AG04450 (cell line): ENCODE data around the gene DHRS12. TPM values are rescaled to one million over a fixed set of nuclear protein-coding genes. Genes with fewer than 3 reads are reported as not detected.

Source experiments
- CTCF ChIA-PET: fragments of 300-600, 350-600 bp; formaldehyde crosslinking; extraction: SDS; loops from one replicate; lab custom pipeline; 2022; ENCODE audit warnings: antibody characterized with exemption, inconsistent platforms; lab: Charles Lee
- POLR2A ChIA-PET: fragments of 350-600 bp; formaldehyde crosslinking; extraction: SDS; loops from one replicate; lab custom pipeline; 2021; ENCODE audit warnings: antibody characterized with exemption, inconsistent platforms; lab: Yijun Ruan, JAX
- DNase-seq: peaks from one replicate; pipeline ENCODE4 v3.0.0-alpha.2; 2011; ENCODE audit warnings: low read depth, low spot score
- H3K27ac ChIP-seq: one replicate; pipeline ENCODE4 v1.5.1; 2012; ENCODE audit warnings: low read depth, low read length, control low read depth
- H3K27me3 ChIP-seq: one replicate; pipeline ENCODE4 v1.6.0; 2012; ENCODE audit warnings: low read length; ENCODE audit not compliant: control insufficient read depth, insufficient read depth
- H3K4me3 ChIP-seq: 2 replicates; pipeline ENCODE4 v1.5.1; 2011; ENCODE audit warnings: mild to moderate bottlenecking, low read depth, low read length, control low read depth
- H3K9me3 ChIP-seq: 2 replicates; pipeline ENCODE4 v1.5.1; 2012; ENCODE audit warnings: low read length; ENCODE audit not compliant: control insufficient read depth, insufficient read depth
- CTCF ChIP-seq: IDR thresholded peaks from 2 replicates; pipeline ENCODE4 v1.5.1; 2011; ENCODE audit warnings: low read depth, low read length, control low read depth, inconsistent platforms
- polyA plus RNA-seq: library from polyadenylated mRNA; depleted of rRNA; stranded (reverse); fragments of >200 nt; gene quantifications from 2 replicates; pipeline ENCODE4 v1.2.3, GENCODE V29; 2011; rRNA removed

The DHRS12 gene
- polyA plus RNA-seq, 1 experiment: 3.7 TPM

GRCh38 chr13:51724721-51725120 is 79.2 kb downstream of the DHRS12 start:
- no peaks in the 10 kb centered on the region for H3K9me3 ChIP-seq
- H3K27ac ChIP-seq: no peak overlapping the region
- no peaks in the 10 kb centered on the region for H3K27me3 ChIP-seq
- ChIA-PET POLR2A (interaction anchor here (0.7 to 1.0 kb wide), 2 partner anchors 271 to 272 kb away, joined by 3 to 8 read pairs; partner anchors contain the start of gene INTS6), CTCF (no interaction called here)
- no peak overlapping the region for H3K4me3 ChIP-seq
- no peak for DNase-seq
- TF ChIP-seq CTCF: no peak

- Histone ChIP-seq H3K9me3 (no peaks in the 10 kb centered on the region), H3K27ac (no peak overlapping the region), H3K27me3 (no peaks in the 10 kb centered on the region), H3K4me3 (no peak overlapping the region)
- ChIA-PET POLR2A (no interaction called here), CTCF (interaction anchor here (0.6 to 1.4 kb wide), 4 partner anchors 8 to 295 kb away, joined by 3 to 5 read pairs (median 4); no protein-coding TSS in a partner anchor)
- TF ChIP-seq CTCF: no peak
- DNase-seq: no peak
Measured at GRCh38 chr13:51723529-51723928, 80.4 kb downstream of the DHRS12 start.

DNA sequence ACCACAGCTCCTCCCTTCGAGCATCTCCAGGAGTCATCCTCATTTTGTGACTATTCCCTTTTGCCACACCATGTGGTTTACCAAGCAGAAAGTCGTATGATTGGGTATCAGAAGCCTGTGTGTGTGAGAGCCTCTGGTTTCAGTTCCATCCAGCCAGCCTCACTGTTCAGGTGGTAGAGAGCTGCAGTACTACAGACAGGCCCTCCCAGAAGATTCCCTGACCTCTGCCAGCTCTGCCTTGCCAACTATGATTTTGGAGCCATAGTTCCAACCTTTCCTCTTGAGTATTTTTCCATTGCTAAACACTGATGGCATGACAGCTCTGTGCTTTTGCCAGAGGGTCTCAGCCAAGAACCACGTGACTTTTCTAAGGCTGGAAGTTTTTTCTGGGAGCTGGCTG is 82.5 kb downstream of the DHRS12 start:
- Histone ChIP-seq H3K27ac (no peak overlapping the region), H3K4me3 (no peak overlapping the region), H3K9me3 (no peaks in the 10 kb centered on the region), H3K27me3 (no peaks in the 10 kb centered on the region)
- no peak for TF ChIP-seq CTCF
- no peak for DNase-seq
- ChIA-PET CTCF (interaction anchor here (0.7 kb wide), 1 partner anchor 435 kb away, joined by 3 read pairs; no protein-coding TSS in a partner anchor), POLR2A (no interaction called here)

GRCh38 chr13:51719394-51719793 is 84.6 kb downstream of the DHRS12 start:
- TF ChIP-seq CTCF: no peak
- ChIA-PET CTCF (no interaction called here), POLR2A (no interaction called here)
- H3K27me3 ChIP-seq: no peaks in the 10 kb centered on the region
- no peaks in the 10 kb centered on the region for H3K9me3 ChIP-seq
- no peak for DNase-seq
- H3K27ac ChIP-seq: no peak overlapping the region
- H3K4me3 ChIP-seq: no peak overlapping the region

Other genes with a start within 250 kb of the DHRS12 start
- 6.3 and 6.6 TPM in 2 replicates for gene WDFY2, start 219.7 kb downstream of the DHRS12 start, polyA plus RNA-seq
- gene TMEM272, start 41.0 kb upstream of the DHRS12 start, polyA plus RNA-seq: not detected in 2 replicates
- gene CCDC70, start 57.8 kb upstream of the DHRS12 start, polyA plus RNA-seq: not detected in 2 replicates
- 1.6 and 1.8 TPM in 2 replicates for gene ATP7B, start 207.3 kb upstream of the DHRS12 start, polyA plus RNA-seq
- gene ALG11, start 208.2 kb upstream of the DHRS12 start, polyA plus RNA-seq: 13.9 and 19.6 TPM in 2 replicates
- gene UTP14C, start 220.5 kb upstream of the DHRS12 start, polyA plus RNA-seq: 13.2 and 18.0 TPM in 2 replicates